ENCODE measurements around the gene FCER2.

GRCh38 chr19:7742575-7742974, 40.6 kb upstream of the FCER2 start:
- TF ChIP-seq CTCF (IDR thresholded peaks at IDR 0.05) (no peak), POLR2A (IDR thresholded peaks at IDR 0.05) (no peak)
